CD14-positive monocyte (primary cell): ENCODE data around the gene COL13A1. TPM values are rescaled to one million over a fixed set of nuclear protein-coding genes. Genes with fewer than 3 reads are reported as not detected.

Experiments used
- DNase-seq, 3 donors: peaks; one replicate each; pipeline ENCODE4 v3.0.0-alpha.2; 2011 to 2022
- H2AFZ ChIP-seq: 2 replicates; pipeline ENCODE4 v1.6.0; 2012; ENCODE audit warnings: mild to moderate bottlenecking, low read depth, low read length, inconsistent platforms; ENCODE audit not compliant: insufficient read depth, poor library complexity, severe bottlenecking
- H3K27ac ChIP-seq, 2 donors: 1 replicate in 1 of 2; 2 replicates in 1 of 2; pipeline ENCODE4 v1.5.1; 2012 to 2013; ENCODE audit warnings: low read length in 2 of 2, control low read depth in 1 of 2, inconsistent platforms in 1 of 2, low read depth in 1 of 2, mild to moderate bottlenecking in 1 of 2
- H3K27me3 ChIP-seq, 2 donors: one replicate each; pipeline versions ENCODE4 v1.6.0 to v1.6.1; 2011 to 2013; ENCODE audit warnings: low read length in 2 of 2; ENCODE audit not compliant: control insufficient read depth in 2 of 2, insufficient read depth in 2 of 2
- H3K36me3 ChIP-seq, 2 donors: replicated peaks in 1 of 2; 1 replicate in 1 of 2; 2 replicates in 1 of 2; pipeline versions ENCODE4 v1.5.1 to v1.6.1; 2012 to 2013; ENCODE audit warnings: low read length in 2 of 2, control low read depth in 1 of 2, inconsistent platforms in 1 of 2, mild to moderate bottlenecking in 1 of 2; ENCODE audit not compliant: insufficient read depth in 2 of 2, control insufficient read depth in 1 of 2
- H3K4me1 ChIP-seq, 2 donors: 1 replicate in 1 of 2; 2 replicates in 1 of 2; pipeline versions ENCODE4 v1.5.1 to v1.6.1; 2012 to 2013; ENCODE audit warnings: low read length in 2 of 2, control low read depth in 1 of 2, inconsistent platforms in 1 of 2, mild to moderate bottlenecking in 1 of 2, moderate library complexity in 1 of 2; ENCODE audit not compliant: insufficient read depth in 2 of 2, control insufficient read depth in 1 of 2
- H3K4me2 ChIP-seq: replicated peaks from 2 replicates; pipeline ENCODE3; 2012; ENCODE audit warnings: low read length, moderate library complexity, mild to moderate bottlenecking; ENCODE audit not compliant: poor library complexity, severe bottlenecking; ENCODE audit errors: extremely low read depth
- H3K4me3 ChIP-seq, 3 experiments: fragments of 200-600 bp in 1 of 3; sonication (generic) in 1 of 3; replicated peaks in 1 of 3; 1 replicate in 2 of 3; 2 replicates in 1 of 3; pipeline ENCODE4 v1.5.1; 2011 to 2013; ENCODE audit warnings: low read length in 3 of 3, mild to moderate bottlenecking in 3 of 3, control low read depth in 2 of 3, low read depth in 2 of 3, inconsistent platforms in 1 of 3, moderate library complexity in 1 of 3
- H3K79me2 ChIP-seq: 2 replicates; pipeline ENCODE4 v1.6.0; 2012; ENCODE audit warnings: mild to moderate bottlenecking, control low read depth, inconsistent platforms, low read length, moderate library complexity; ENCODE audit not compliant: insufficient read depth
- H3K9ac ChIP-seq: 2 replicates; pipeline ENCODE4 v1.6.0; 2017; ENCODE audit warnings: low read length, mild to moderate bottlenecking; ENCODE audit not compliant: insufficient read depth, poor library complexity, severe bottlenecking
- H3K9me3 ChIP-seq, 2 donors: replicated peaks in 1 of 2; 1 replicate in 1 of 2; 2 replicates in 1 of 2; pipeline versions ENCODE4 v1.5.1 to v1.6.1; 2012 to 2013; ENCODE audit warnings: low read length in 2 of 2, control low read depth in 1 of 2; ENCODE audit not compliant: control insufficient read depth in 1 of 2, insufficient read depth in 1 of 2
- H4K20me1 ChIP-seq: 2 replicates; pipeline ENCODE4 v1.6.0; 2012; ENCODE audit warnings: mild to moderate bottlenecking, low read length, control low read depth, moderate library complexity; ENCODE audit not compliant: insufficient read depth
- H3K27ac Mint-ChIP-seq, 7 donors: one replicate each; pipeline ENCODE4 v1.8.0; 2020; ENCODE audit warnings: mild to moderate bottlenecking in 7 of 7, mixed read lengths in 7 of 7, moderate library complexity in 6 of 7, inconsistent platforms in 2 of 7
- H3K27me3 Mint-ChIP-seq, 3 donors: one replicate each; pipeline ENCODE4 v1.8.0; 2021 to 2022; ENCODE audit warnings: low read depth in 3 of 3, mild to moderate bottlenecking in 3 of 3, mixed read lengths in 3 of 3, moderate library complexity in 3 of 3, inconsistent platforms in 1 of 3
- H3K36me3 Mint-ChIP-seq, 2 donors: one replicate each; pipeline ENCODE4 v1.8.0; 2020; ENCODE audit warnings: mixed read lengths in 2 of 2, inconsistent platforms in 1 of 2, mild to moderate bottlenecking in 1 of 2
- H3K4me1 Mint-ChIP-seq: one replicate; pipeline ENCODE4 v1.8.0; 2020; ENCODE audit warnings: mild to moderate bottlenecking, mixed read lengths
- H3K4me3 Mint-ChIP-seq, 2 donors: one replicate each; pipeline ENCODE4 v1.8.0; 2020; ENCODE audit warnings: mild to moderate bottlenecking in 2 of 2, mixed read lengths in 2 of 2, moderate library complexity in 1 of 2
- H3K9me3 Mint-ChIP-seq, 7 donors: one replicate each; pipeline ENCODE4 v1.8.0; 2020 to 2022; ENCODE audit warnings: mixed read lengths in 7 of 7, mild to moderate bottlenecking in 6 of 7, moderate library complexity in 6 of 7, inconsistent platforms in 2 of 7
- WGBS: methylation state at CpG from one replicate; pipeline ENCODE4 v1.1.5; 2013; ENCODE audit warnings: missing lambda C conversion rate; ENCODE audit not compliant: insufficient coverage; 5-methylcytosine and 5-hydroxymethylcytosine counted together
- intact Hi-C, 2 donors: fragments of 100-400 bp; cut with micrococcal nuclease; formaldehyde crosslinking; loops; one replicate each; pipeline versions ENCODE4 v1.15.0 to v1.15.1; 2023
- polyA plus RNA-seq, 3 donors: library from polyadenylated mRNA; depleted of rRNA in 1 of 3; unstranded in 2 of 3; stranded (reverse) in 1 of 3; fragments of 300-500 nt in 2 of 3; fragments of >200 nt in 1 of 3; fragmentation: Illumina TruSeq in 2 of 3; gene quantifications; 1 replicate in 2 of 3; 2 replicates in 1 of 3; pipeline ENCODE4 v1.2.3, GENCODE V29; 2012 to 2021
- TF ChIP-seq, protein P1 (sequence below): fragments of 200-600 bp; IDR thresholded peaks from one replicate; pipeline ENCODE4 v1.8.0; 2022; ENCODE audit warnings: antibody characterized with exemption, mild to moderate bottlenecking

Gene COL13A1
- polyA plus RNA-seq, 3 donors: not detected

DNA sequence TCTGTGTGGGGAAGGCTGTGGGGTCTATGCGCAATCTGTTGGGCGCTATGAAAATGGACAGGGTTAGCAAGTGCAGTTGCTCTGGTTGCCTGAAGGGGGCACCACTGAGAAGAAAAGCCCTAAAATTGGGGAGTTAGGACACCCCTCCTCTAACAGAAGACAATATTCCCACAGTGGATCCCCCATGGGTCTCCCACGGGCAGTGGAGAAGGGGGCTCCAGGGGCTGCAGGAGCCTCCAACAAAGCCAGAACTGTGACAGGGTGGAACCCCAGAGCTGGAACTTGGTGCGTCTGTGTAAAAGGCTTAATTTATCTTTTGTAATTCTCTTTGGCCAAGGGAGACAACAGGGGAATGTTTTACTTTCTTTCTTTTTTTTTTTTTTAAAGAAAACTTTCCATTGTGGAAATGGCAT is 12.5 kb upstream of the COL13A1 start:
- 100% methylated on average over 2 of the region's 4 CpGs for WGBS
- H4K20me1 ChIP-seq: no peaks in the 10 kb centered on the region
- H3K36me3 Mint-ChIP-seq: no peaks in the 10 kb centered on the region
- peaks cover 2 to 3% of the 10 kb centered on the region in 2 donors for H3K27me3 ChIP-seq
- no peak overlapping the region for H3K4me3 Mint-ChIP-seq
- no peaks in the 10 kb centered on the region for H3K4me1 ChIP-seq
- no peak overlapping the region for H3K4me3 ChIP-seq
- no peaks in the 10 kb centered on the region for H3K4me1 Mint-ChIP-seq
- intact Hi-C loops: no loop called here
- H3K79me2 ChIP-seq: no peaks in the 10 kb centered on the region
- H3K9me3 Mint-ChIP-seq: peaks cover 0 to 3% (median 0%) of the 10 kb centered on the region in 7 donors
- no peak for DNase-seq
- no peak overlapping the region for H3K27ac Mint-ChIP-seq
- H3K27ac ChIP-seq: no peak overlapping the region
- TF ChIP-seq, protein P1, sequence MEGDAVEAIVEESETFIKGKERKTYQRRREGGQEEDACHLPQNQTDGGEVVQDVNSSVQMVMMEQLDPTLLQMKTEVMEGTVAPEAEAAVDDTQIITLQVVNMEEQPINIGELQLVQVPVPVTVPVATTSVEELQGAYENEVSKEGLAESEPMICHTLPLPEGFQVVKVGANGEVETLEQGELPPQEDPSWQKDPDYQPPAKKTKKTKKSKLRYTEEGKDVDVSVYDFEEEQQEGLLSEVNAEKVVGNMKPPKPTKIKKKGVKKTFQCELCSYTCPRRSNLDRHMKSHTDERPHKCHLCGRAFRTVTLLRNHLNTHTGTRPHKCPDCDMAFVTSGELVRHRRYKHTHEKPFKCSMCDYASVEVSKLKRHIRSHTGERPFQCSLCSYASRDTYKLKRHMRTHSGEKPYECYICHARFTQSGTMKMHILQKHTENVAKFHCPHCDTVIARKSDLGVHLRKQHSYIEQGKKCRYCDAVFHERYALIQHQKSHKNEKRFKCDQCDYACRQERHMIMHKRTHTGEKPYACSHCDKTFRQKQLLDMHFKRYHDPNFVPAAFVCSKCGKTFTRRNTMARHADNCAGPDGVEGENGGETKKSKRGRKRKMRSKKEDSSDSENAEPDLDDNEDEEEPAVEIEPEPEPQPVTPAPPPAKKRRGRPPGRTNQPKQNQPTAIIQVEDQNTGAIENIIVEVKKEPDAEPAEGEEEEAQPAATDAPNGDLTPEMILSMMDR: peak; percentile 67
- peaks cover 6 to 14% (median 11%) of the 10 kb centered on the region in 3 donors for H3K27me3 Mint-ChIP-seq
- no peaks in the 10 kb centered on the region for H3K9me3 ChIP-seq
- H3K4me2 ChIP-seq: no peak overlapping the region
- no peak overlapping the region for H3K9ac ChIP-seq
- no peak overlapping the region for H2AFZ ChIP-seq
- no peaks in the 10 kb centered on the region for H3K36me3 ChIP-seq

DNA sequence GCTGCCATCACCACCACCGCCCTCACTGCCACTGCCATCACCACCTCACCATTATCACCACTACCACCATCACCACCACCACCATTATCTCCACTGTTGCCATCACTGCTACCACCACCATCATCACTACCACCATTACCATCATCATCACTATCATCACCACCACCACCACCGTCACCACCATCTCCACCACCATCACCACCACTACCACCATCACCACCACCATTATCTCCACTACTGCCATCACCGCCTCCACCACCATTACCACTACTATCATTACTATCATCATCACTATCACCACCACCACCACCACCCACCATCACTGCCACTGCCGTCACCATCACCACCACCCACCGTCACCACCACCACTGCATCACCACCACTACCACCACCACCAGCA is 9.9 kb upstream of the COL13A1 start:
- Histone ChIP-seq H3K79me2 (no peaks in the 10 kb centered on the region), H3K36me3 (no peaks in the 10 kb centered on the region), H3K9ac (no peak overlapping the region), H2AFZ (no peak overlapping the region), H3K27me3 (no peaks in the 10 kb centered on the region), H4K20me1 (no peaks in the 10 kb centered on the region), H3K4me1 (no peaks in the 10 kb centered on the region), H3K4me3 (no peak overlapping the region), H3K4me2 (no peak overlapping the region), H3K9me3 (peaks cover 4 to 11% of the 10 kb centered on the region in 2 donors), H3K27ac (no peak overlapping the region)
- no peak for DNase-seq
- Mint-ChIP-seq H3K4me1 (no peaks in the 10 kb centered on the region), H3K27me3 (peaks cover 5 to 16% (median 7%) of the 10 kb centered on the region in 3 donors), H3K9me3 (peaks cover 0 to 19% (median 3%) of the 10 kb centered on the region in 7 donors), H3K36me3 (no peaks in the 10 kb centered on the region), H3K27ac (no peak overlapping the region), H3K4me3 (no peak overlapping the region)
- TF ChIP-seq, protein P1: no peak
- intact Hi-C loops: no loop called here
- 99% methylated on average over 5 of the region's 5 CpGs for WGBS
